ENCODE measurements around the gene PRICKLE3. TPM values are rescaled to one million over a fixed set of nuclear protein-coding genes. Genes with fewer than 3 reads are reported as not detected.
"Not testable (repeated sequence)": the region's sequence is repeated elsewhere in the genome, so short reads cannot be mapped to it uniquely, and the experiment has no call there.

PRICKLE3 gene
- polyA plus RNA-seq, 1 donor, result 5.7 TPM

DNA sequence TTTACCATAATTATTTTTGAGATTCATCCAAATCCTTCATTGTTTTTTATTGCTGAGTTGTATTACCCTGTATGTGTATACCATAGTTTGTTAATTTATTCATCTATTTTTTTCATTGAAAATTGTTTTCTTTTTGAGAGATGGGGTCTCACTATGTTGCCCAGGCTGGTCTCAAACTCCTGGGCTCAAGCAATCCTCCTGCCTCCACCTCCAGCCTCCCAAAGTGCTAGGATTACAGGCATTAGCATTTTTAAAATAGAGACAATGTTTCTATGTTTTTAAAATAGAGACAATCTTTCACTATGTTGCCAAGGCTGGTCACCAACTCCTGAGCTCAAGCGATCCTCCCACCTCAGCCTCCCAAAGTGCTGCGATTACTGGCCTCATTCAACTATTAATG is 25.3 kb downstream of the PRICKLE3 start:
- DNase-seq, result no peak
- H3K27ac ChIP-seq (ENCODE audit: low read length), result no peak overlapping the region
- no peaks in the 10 kb centered on the region for H3K27me3 ChIP-seq (ENCODE audit: control insufficient read depth, insufficient read depth, low read length)
- no CpG with 5 or more reads among the region's 2 CpGs for WGBS (ENCODE audit: insufficient coverage, low lambda C conversion rate)
- no peaks in the 10 kb centered on the region for H3K9me3 ChIP-seq (ENCODE audit: control insufficient read depth, low read depth, low read length)
- no peaks in the 10 kb centered on the region for H3K36me3 ChIP-seq (ENCODE audit: control insufficient read depth, insufficient read depth, low read length)
- no peak overlapping the region for H3K4me3 ChIP-seq (ENCODE audit: low read length)
- H3K4me1 ChIP-seq (ENCODE audit: control insufficient read depth, insufficient read depth, low read length), result peaks cover 5% of the 10 kb centered on the region

GRCh38 chrX:49157194-49157593 is 29.0 kb downstream of the PRICKLE3 start:
- Histone ChIP-seq H3K4me1 (ENCODE audit: control insufficient read depth, insufficient read depth, low read length) (peaks cover 3% of the 10 kb centered on the region), H3K4me3 (ENCODE audit: low read length) (no peak overlapping the region), H3K36me3 (ENCODE audit: control insufficient read depth, insufficient read depth, low read length) (no peaks in the 10 kb centered on the region), H3K27ac (ENCODE audit: low read length) (no peak overlapping the region), H3K9me3 (ENCODE audit: control insufficient read depth, low read depth, low read length) (no peaks in the 10 kb centered on the region), H3K27me3 (ENCODE audit: control insufficient read depth, insufficient read depth, low read length) (no peaks in the 10 kb centered on the region)
- no CpG with 5 or more reads among the region's 25 CpGs for WGBS (ENCODE audit: insufficient coverage, low lambda C conversion rate)
- DNase-seq, result no peak

- Histone ChIP-seq H3K4me1 (ENCODE audit: control insufficient read depth, insufficient read depth, low read length) (peaks cover 3% of the 10 kb centered on the region), H3K27ac (ENCODE audit: low read length) (peak overlapping the region; percentile 93), H3K27me3 (ENCODE audit: control insufficient read depth, insufficient read depth, low read length) (no peaks in the 10 kb centered on the region), H3K36me3 (ENCODE audit: control insufficient read depth, insufficient read depth, low read length) (no peaks in the 10 kb centered on the region), H3K9me3 (ENCODE audit: control insufficient read depth, low read depth, low read length) (no peaks in the 10 kb centered on the region), H3K4me3 (ENCODE audit: low read length) (peak overlapping the region; percentile 55)
- peak; percentile 83 to 87 for DNase-seq
- no CpG with 5 or more reads among the region's 65 CpGs for WGBS (ENCODE audit: insufficient coverage, low lambda C conversion rate)
Measured at GRCh38 chrX:49155900-49156837, 30.0 kb downstream of the PRICKLE3 start.

DNA sequence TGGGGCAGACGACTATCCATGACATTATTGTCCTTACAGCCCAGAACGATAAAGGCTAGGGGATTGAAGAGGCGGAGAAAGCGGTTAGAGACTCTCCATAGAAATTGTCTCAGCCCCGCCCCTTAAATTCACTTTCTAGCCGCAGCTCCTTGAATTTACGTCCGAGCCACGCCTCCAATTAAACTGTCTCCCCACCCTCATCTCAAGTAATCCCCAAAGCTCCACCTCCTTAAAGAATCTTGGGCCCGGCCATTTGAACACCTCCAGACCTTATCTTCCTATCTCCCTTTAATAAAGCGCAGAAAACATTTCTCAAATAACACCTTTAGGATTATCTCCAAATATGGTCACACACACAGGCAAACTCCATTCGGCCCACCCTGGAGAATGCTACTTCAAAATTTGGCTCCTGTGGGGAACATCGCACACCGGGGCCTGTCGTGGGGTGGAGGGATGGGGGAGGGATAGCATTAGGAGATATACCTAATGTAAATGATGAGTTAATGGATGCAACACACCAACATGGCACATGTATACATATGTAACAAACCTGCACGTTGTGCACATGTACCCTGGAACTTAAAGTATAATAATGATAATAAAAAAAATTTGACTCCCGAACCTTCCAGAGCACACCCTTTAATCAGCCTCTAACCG is 30.8 kb downstream of the PRICKLE3 start:
- H3K36me3 ChIP-seq (ENCODE audit: control insufficient read depth, insufficient read depth, low read length), result no peaks in the 10 kb centered on the region
- no peaks in the 10 kb centered on the region for H3K27me3 ChIP-seq (ENCODE audit: control insufficient read depth, insufficient read depth, low read length)
- H3K4me1 ChIP-seq (ENCODE audit: control insufficient read depth, insufficient read depth, low read length), result peaks cover 3% of the 10 kb centered on the region
- H3K27ac ChIP-seq (ENCODE audit: low read length), result peak overlapping the region; percentile 93
- peak overlapping the region; percentile 55 for H3K4me3 ChIP-seq (ENCODE audit: low read length)
- no peaks in the 10 kb centered on the region for H3K9me3 ChIP-seq (ENCODE audit: control insufficient read depth, low read depth, low read length)
- DNase-seq, result peak in 1 of 2 donors; percentile 57
- WGBS (ENCODE audit: insufficient coverage, low lambda C conversion rate), result no CpG with 5 or more reads among the region's 18 CpGs

- H3K4me1 ChIP-seq (ENCODE audit: control insufficient read depth, insufficient read depth, low read length), result peaks cover 8% of the 10 kb centered on the region
- H3K4me3 ChIP-seq (ENCODE audit: low read length), result no peak overlapping the region
- peaks cover under 1% of the 10 kb centered on the region for H3K9me3 ChIP-seq (ENCODE audit: control insufficient read depth, low read depth, low read length)
- DNase-seq, result no peak
- no peaks in the 10 kb centered on the region for H3K36me3 ChIP-seq (ENCODE audit: control insufficient read depth, insufficient read depth, low read length)
- no peaks in the 10 kb centered on the region for H3K27me3 ChIP-seq (ENCODE audit: control insufficient read depth, insufficient read depth, low read length)
- WGBS (ENCODE audit: insufficient coverage, low lambda C conversion rate), result no CpG with 5 or more reads among the region's 1 CpG
- H3K27ac ChIP-seq (ENCODE audit: low read length), result no peak overlapping the region
Measured at GRCh38 chrX:49153467-49153866, 32.7 kb downstream of the PRICKLE3 start.

- no CpG with 5 or more reads among the region's 14 CpGs for WGBS (ENCODE audit: insufficient coverage, low lambda C conversion rate)
- not testable (repeated sequence) for H3K4me1 ChIP-seq (ENCODE audit: control insufficient read depth, insufficient read depth, low read length); H3K9me3 ChIP-seq (ENCODE audit: control insufficient read depth, low read depth, low read length); H3K27me3 ChIP-seq (ENCODE audit: control insufficient read depth, insufficient read depth, low read length); H3K36me3 ChIP-seq (ENCODE audit: control insufficient read depth, insufficient read depth, low read length); H3K4me3 ChIP-seq (ENCODE audit: low read length); DNase-seq
- H3K27ac ChIP-seq (ENCODE audit: low read length), result peak overlapping the region; percentile 67
Measured at GRCh38 chrX:49149291-49149690, 36.9 kb downstream of the PRICKLE3 start.

- H3K4me1 ChIP-seq (ENCODE audit: control insufficient read depth, insufficient read depth, low read length); H3K36me3 ChIP-seq (ENCODE audit: control insufficient read depth, insufficient read depth, low read length); H3K27me3 ChIP-seq (ENCODE audit: control insufficient read depth, insufficient read depth, low read length); H3K4me3 ChIP-seq (ENCODE audit: low read length); H3K9me3 ChIP-seq (ENCODE audit: control insufficient read depth, low read depth, low read length): not testable (repeated sequence)
- WGBS (ENCODE audit: insufficient coverage, low lambda C conversion rate), result no CpG with 5 or more reads among the region's 21 CpGs
- peak in 1 of 2 donors; percentile 70 for DNase-seq
- peak overlapping the region; percentile 67 for H3K27ac ChIP-seq (ENCODE audit: low read length)
Measured at GRCh38 chrX:49148390-49149100, 37.6 kb downstream of the PRICKLE3 start.

DNA sequence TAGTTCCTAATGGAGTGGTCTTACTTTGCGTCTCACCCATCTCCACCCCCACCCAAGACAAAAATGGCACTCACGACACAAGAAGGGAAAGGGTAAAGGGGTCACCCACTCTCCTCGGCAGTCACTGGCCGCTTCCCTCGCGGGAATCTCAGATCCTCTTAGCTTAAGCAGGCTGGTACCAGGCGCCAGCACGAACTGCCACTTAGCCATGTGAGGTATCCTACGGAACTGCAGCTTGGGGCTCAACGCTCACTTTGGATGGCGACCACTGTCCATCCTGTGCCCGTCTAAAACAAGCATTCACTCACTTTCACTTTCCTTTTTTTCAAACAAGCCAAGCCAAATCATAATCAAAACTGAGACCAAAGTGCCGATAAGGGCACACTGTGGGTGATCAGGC is 38.2 kb downstream of the PRICKLE3 start:
- H3K4me3 ChIP-seq (ENCODE audit: low read length), result no peak overlapping the region
- no peaks in the 10 kb centered on the region for H3K36me3 ChIP-seq (ENCODE audit: control insufficient read depth, insufficient read depth, low read length)
- H3K27ac ChIP-seq (ENCODE audit: low read length), result no peak overlapping the region
- no CpG with 5 or more reads among the region's 13 CpGs for WGBS (ENCODE audit: insufficient coverage, low lambda C conversion rate)
- H3K9me3 ChIP-seq (ENCODE audit: control insufficient read depth, low read depth, low read length), result peaks cover 3% of the 10 kb centered on the region
- H3K27me3 ChIP-seq (ENCODE audit: control insufficient read depth, insufficient read depth, low read length), result no peaks in the 10 kb centered on the region
- peaks cover 9% of the 10 kb centered on the region for H3K4me1 ChIP-seq (ENCODE audit: control insufficient read depth, insufficient read depth, low read length)
- DNase-seq, result no peak

DNA sequence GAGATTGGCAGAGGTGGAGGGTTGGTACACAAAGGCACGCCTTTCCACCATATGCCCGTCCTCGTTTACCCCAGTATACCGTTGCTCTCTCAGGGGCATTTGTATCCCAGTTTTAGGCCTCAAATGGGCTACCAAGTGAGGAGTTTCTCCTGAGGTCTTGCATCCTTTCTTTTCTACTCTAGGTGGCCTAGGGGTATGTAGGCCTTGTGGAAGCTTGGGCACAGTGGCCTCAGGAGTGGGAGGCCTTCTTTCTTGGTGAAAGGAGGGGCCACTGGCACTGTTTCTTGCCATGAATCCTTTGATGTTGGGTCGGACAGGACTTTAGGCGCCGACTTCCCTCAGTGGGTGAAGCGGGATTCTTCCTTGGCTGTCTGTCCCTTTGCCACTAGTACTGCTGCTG is 38.9 kb downstream of the PRICKLE3 start:
- WGBS (ENCODE audit: insufficient coverage, low lambda C conversion rate), result no CpG with 5 or more reads among the region's 8 CpGs
- peaks cover 9% of the 10 kb centered on the region for H3K4me1 ChIP-seq (ENCODE audit: control insufficient read depth, insufficient read depth, low read length)
- H3K27ac ChIP-seq (ENCODE audit: low read length), result no peak overlapping the region
- no peak overlapping the region for H3K4me3 ChIP-seq (ENCODE audit: low read length)
- H3K9me3 ChIP-seq (ENCODE audit: control insufficient read depth, low read depth, low read length), result peaks cover 3% of the 10 kb centered on the region
- DNase-seq, result no peak
- H3K36me3 ChIP-seq (ENCODE audit: control insufficient read depth, insufficient read depth, low read length), result no peaks in the 10 kb centered on the region
- H3K27me3 ChIP-seq (ENCODE audit: control insufficient read depth, insufficient read depth, low read length), result no peaks in the 10 kb centered on the region

GRCh38 chrX:49143154-49143553 is 43.0 kb downstream of the PRICKLE3 start:
- no CpG with 5 or more reads among the region's 7 CpGs for WGBS (ENCODE audit: insufficient coverage, low lambda C conversion rate)
- H3K4me3 ChIP-seq (ENCODE audit: low read length); H3K36me3 ChIP-seq (ENCODE audit: control insufficient read depth, insufficient read depth, low read length); H3K27ac ChIP-seq (ENCODE audit: low read length); H3K4me1 ChIP-seq (ENCODE audit: control insufficient read depth, insufficient read depth, low read length); H3K27me3 ChIP-seq (ENCODE audit: control insufficient read depth, insufficient read depth, low read length); DNase-seq; H3K9me3 ChIP-seq (ENCODE audit: control insufficient read depth, low read depth, low read length): not testable (repeated sequence)

Data from large intestine (tissue), 3 donors.